GM19395 (cell line): ENCODE measurements around the gene WWOX.

Experiments
- ATAC-seq: cut with Tn5 transposase; IDR thresholded peaks from one replicate; pipeline ENCODE4 v1.9.1; 2021; ENCODE audit warnings: mild to moderate bottlenecking, moderate library complexity; ENCODE audit not compliant: unreplicated experiment

Gene WWOX

GRCh38 chr16:78902321-78902720 lies 802.9 kb downstream of the WWOX start:
- ATAC-seq, result no peak

GRCh38 chr16:78903237-78903636 lies 803.8 kb downstream of the WWOX start:
- ATAC-seq, result no peak

DNA sequence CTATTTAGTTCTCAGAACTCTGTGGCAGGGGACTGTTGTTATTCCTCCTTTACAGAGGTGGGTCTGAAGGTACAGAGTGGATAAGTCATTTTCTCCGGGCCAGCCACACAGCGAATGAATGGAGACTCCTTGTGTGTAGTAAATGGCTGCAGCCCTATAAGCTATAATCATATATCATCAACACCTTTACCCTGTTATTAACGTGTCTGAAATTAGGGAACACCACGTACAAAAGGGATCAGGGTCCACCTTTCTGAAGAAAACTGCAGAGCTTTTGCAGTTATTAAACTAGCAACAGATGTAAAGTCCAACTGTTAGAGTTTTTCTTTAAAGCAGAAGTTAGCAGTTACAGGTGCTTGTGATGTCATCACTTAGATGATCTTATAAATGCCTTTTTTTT lies 804.4 kb downstream of the WWOX start:
- no peak for ATAC-seq

GRCh38 chr16:78906135-78906534 lies 806.7 kb downstream of the WWOX start:
- ATAC-seq, result no peak

- ATAC-seq, result no peak
Observed at GRCh38 chr16:78909226-78909625, 809.8 kb downstream of the WWOX start.

GRCh38 chr16:78915811-78916345 lies 816.4 kb downstream of the WWOX start:
- no peak for ATAC-seq

DNA sequence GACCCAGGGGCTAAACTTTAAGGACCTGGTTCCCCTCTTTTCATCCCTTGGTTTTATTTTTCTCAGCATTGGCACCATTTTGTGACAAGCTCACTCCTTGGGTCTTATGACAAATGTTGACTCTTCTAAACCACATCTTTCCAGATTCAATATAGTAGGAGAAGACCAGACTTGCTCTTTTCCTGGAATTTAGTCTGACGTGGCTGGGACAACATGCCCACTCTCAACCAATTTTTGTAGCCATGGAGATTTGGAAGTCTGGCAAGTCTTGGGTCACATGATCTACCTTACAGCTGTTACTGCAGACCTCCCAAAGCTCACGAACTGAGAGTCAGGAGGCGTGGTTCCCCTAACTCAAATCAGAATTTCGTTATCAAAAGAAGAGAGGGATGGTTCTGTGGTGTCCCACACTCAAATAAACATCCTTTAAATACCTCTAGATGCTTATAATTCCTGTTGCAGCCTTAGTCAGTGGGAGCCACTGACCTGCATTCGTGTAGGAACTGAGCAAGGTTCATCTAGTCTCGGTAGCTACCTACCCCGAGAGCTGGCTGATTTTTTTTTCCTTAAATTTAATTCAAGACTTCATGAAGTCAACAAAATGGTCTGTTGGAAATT lies 817.6 kb downstream of the WWOX start:
- no peak for ATAC-seq

- ATAC-seq, result no peak
Observed at GRCh38 chr16:78918805-78919305, 819.4 kb downstream of the WWOX start.

- ATAC-seq, result no peak
Observed at GRCh38 chr16:78919852-78920251, 820.4 kb downstream of the WWOX start.

GRCh38 chr16:78920621-78921020 lies 821.2 kb downstream of the WWOX start:
- ATAC-seq, result no peak

DNA sequence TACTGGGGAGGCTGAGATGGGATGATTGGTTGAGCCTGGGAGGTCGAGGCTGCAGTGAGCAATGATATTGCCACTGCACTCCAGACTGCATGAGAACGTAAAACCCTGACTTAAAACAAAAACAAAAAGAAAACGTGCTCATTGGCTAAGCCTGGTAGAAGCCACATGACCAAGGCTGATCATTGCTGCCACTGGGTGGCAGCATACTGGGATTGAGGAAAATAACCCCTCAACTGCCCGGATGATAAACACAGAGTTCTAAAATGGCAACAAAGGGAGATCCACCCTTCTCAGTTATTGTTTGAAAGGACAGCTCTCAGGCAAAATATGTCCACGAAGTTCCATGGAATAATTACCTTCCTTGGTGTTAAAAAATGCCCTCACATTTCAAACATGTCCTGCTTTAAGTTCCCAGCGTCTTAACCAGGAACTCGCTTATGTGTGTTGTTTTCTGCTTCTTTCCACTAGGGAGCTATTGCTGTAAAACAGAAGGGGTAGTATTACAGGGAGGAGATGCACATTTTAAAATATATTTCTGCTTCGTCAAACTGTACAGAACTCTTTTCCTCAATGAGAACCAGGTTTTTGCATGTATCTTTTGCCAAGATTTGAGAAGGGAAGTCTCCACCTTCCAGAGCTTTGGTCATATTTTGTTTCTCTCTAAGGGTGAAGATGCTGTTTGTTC lies 825.8 kb downstream of the WWOX start:
- ATAC-seq, result no peak

- ATAC-seq, result no peak
Observed at GRCh38 chr16:78926723-78927210, 827.3 kb downstream of the WWOX start.

DNA sequence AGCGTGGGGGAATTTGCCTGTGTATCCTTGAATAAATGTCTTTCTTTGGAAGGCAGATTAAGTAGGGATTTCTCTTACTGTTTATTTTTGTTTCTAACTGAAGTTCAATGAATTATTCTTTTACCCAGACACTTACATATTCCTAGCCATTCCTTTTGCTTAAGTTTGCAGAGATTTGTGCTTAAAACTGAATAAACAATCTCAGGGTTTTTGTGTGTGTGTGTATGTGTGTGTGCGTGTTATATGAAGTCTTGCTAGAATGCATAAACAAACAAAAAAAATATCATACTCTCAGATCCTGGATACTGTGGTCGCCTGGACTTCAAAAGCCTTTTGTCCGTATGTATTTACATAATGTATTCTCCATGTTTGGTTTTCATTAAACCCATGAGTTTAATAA lies 828.3 kb downstream of the WWOX start:
- ATAC-seq, result no peak

GRCh38 chr16:78929841-78930240 lies 830.4 kb downstream of the WWOX start:
- no peak for ATAC-seq

DNA sequence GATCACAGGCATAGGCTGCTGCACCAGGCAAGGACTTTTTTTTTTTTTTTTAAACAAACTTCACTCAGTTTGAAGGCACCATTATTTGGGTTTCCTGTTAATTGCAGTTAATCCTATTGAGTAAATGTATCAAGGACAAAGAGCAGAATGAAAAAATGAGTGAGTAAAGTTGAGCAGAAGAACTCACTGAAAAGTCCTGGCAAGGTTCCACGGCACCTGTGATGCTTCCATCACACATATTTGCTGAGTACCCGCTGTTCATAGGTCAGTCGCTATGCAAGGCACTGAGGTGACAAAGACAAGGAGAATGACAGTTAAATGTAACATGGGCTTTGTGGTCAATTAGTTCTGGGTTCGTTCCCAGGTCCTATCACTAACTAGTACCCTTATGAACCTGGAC lies 831.1 kb downstream of the WWOX start:
- ATAC-seq, result no peak

- no peak for ATAC-seq
Observed at GRCh38 chr16:78931267-78931666, 831.8 kb downstream of the WWOX start.

DNA sequence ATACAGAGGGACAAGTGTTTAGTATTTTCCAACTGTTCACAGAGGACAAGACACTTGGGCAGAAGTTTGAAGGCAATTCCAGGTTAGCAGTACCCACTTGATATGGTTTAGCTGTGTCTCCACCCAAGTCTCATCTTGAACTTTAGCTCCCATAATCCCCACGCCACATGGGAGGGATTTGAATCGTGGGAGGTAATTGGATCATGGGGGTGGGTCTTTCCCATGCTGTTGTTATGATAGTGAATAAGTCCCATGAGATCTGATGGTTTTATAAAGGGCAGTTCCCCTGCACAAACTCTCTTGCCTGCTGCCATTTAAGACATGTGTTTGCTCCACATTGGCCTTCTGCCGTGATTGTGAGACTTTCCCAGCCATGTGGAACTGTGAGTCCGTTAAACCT lies 832.2 kb downstream of the WWOX start:
- ATAC-seq, result no peak

DNA sequence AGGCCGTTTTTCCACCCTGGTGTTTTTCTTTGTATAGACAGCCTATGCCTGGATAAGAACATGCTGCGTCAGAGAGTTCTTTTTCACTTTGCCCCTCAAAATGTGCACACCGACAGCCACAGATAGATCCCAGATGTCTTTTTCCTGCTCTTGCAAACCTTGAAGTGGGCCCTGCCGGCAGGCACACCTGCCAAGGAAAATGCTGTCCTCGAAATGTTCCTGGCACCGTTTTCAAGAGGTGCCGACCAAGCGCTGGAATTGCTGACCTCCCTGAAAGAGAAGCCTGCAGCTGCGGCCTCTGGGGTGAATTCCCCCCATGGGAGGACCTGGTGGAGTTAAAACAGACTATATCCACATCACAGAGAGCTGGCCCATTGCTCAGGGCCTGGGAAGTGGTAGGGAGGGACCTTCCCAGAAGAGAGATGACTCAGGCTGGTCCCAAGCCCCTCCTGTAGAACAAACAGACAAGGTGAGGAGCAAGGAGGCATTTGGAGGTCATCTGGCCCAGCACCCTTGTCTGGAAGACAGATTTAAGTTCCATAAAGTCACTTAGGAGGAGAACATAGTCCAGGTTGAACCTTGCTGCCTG lies 833.0 kb downstream of the WWOX start:
- no peak for ATAC-seq

DNA sequence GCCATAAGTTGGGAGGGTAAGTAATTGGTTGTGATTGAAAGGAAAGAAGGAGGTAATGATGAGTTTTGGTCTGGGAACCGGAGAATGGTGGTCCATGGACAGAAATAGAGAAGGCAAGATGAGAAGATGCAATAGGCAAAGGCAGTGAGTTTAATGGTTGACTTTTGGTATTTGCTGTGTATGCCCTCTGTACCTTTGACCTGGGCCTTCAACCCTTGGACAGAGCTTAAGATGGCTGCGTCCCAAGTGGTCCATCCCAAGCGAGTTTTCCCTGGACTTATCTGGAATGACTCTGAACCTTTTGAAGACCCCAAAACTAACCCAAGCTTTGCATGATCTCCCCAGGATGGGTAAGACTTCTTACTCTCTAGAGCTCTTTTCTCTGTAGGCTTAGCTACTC lies 836.6 kb downstream of the WWOX start:
- no peak for ATAC-seq

- no peak for ATAC-seq
Observed at GRCh38 chr16:78939597-78939996, 840.1 kb downstream of the WWOX start.

GRCh38 chr16:78942625-78943245 lies 843.3 kb downstream of the WWOX start:
- no peak for ATAC-seq
